IPS DF 4.7 (cell line): ENCODE data around the gene ACMSD.

Experiments used
- DNase-seq: peaks from one replicate; pipeline ENCODE4 v3.0.0-alpha.2; 2013; ENCODE audit warnings: low spot score; ENCODE audit errors: extremely low read depth

ACMSD gene

DNA sequence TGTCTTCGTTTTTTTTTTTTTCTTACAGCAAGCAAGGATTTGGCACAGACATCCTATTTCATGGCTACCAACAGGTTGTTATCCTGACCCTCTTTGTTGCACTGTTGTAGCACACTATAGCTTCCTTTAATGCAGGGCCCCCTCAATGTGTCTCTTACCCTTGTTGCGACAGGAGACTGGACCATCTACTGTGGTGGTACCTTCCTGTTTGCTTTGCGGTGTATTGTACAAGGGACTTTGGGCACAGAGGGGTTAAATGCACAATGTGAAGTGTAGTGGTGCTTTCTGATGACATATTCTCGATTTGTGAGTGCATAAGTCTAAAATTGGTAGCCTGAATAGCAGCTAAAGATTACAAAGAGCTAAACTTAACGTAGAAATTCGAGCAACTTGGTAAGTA, 107.7 kb downstream of the ACMSD start:
- no peak for DNase-seq

DNA sequence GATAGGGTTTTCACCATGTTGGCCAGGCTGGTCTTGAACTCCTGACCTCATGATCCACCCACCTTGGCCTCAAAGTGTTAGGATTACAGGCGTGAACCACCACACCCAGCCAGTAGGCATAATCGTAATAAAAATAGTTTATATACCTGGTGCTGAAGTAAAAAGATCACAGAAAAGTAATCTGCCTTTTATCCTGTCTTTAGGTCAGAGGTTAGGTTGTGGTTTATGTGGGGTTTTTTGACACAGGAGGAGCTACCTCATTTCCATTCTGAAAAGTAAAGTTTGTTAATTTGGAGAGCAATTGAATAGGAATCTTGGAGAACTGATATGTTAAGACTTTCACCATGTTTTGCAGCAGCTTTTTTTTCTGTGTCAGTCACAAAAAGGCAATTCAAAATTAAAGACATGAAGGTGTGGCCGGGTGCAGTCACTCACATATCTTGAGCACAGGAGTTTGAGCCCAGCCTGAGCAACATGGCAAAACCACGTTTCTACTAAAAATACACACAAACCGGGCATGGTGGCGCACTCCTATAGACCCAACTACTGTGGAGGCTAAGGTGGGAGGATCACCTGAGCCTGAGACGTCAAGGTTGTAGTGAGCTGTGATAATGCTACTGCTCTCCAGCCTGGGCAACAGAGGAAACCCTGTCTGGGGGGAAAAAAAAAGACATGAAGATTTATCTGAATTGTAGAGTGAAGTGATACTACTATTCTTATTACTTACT, 111.7 kb downstream of the ACMSD start:
- no peak for DNase-seq

DNA sequence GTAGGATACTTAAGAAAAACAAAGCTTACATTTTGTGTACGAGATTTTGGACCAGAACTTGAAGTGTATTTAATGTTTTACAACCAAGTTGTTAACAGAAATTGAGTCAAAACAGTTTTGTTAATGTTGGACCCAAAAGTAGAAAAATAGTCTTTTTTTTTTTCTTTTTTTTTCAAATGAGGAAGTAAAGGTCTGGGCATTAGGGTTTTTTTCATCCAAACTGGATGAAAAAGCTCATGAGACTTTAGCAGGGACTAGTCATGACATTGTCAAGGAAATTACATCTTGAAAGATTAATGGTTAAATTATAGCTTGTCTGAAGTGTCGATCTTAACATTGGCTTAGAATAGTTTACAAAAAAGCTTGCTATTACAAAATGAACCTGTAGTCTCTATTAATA, 112.5 kb downstream of the ACMSD start:
- no peak for DNase-seq
